K562 (cell line): ENCODE measurements around the gene GNAQ. TPM values are rescaled to one million over a fixed set of nuclear protein-coding genes. Genes with fewer than 3 reads are reported as not detected.

Source experiments
- CREM ChIP-seq: IDR thresholded peaks from 2 replicates; pipeline ENCODE4 v1.6.1; 2014; ENCODE audit warnings: antibody characterized with exemption, low read depth
- CXXC5 ChIP-seq: fragments of 250-450 bp; sonication (Bioruptor Pico); IDR thresholded peaks from 2 replicates; pipeline ENCODE4 v1.8.0; 2022; ENCODE audit warnings: inconsistent platforms, mild to moderate bottlenecking, moderate library complexity
- DEAF1 ChIP-seq: fragments of 450-650 bp; formaldehyde crosslinking; IDR thresholded peaks from 2 replicates; pipeline ENCODE4 v1.4.0; 2020; ENCODE audit warnings: mild to moderate bottlenecking, moderate library complexity
- RAD21 ChIP-seq, 2 experiments: fragments of 250-450 bp in 1 of 2; fragments of 450-650 bp in 1 of 2; sonication (Bioruptor Pico) in 1 of 2; formaldehyde crosslinking in 1 of 2; IDR thresholded peaks in 1 of 2; conservative IDR thresholded peaks in 1 of 2; 2 replicates each; pipeline versions ENCODE4 v1.4.0 to v1.8.0; 2020 to 2022; ENCODE audit warnings: mild to moderate bottlenecking in 2 of 2, moderate library complexity in 1 of 2
- SMC3 ChIP-seq: conservative IDR thresholded peaks from 2 replicates; pipeline ENCODE4 v1.6.1; 2011; ENCODE audit warnings: low read depth, low read length, improper control_type of control experiment; ENCODE audit not compliant: insufficient read depth
- polyA plus RNA-seq, 8 experiments: library from polyadenylated mRNA; depleted of rRNA in 4 of 8; stranded (reverse) in 5 of 8; unstranded in 3 of 8; fragments of >200 nt; fragmentation: Nextera tagmentation in 2 of 8; fragmentation: Illumina TruSeq in 1 of 8; extraction: Ambion mirVana in 2 of 8; extraction: Trizol in 1 of 8; gene quantifications; 2 replicates each; pipeline versions ENCODE4 v1.2.1 to v1.2.3, GENCODE V29; 2011 to 2014; ENCODE audit warnings: inconsistent platforms in 1 of 8, missing spikeins in 1 of 8
- total RNA-seq, 7 experiments: library from RNA; depleted of rRNA in 6 of 7; stranded (reverse); fragments of >200 nt in 6 of 7; fragmentation: Illumina TruSeq in 2 of 7; extraction: Trizol in 2 of 7; gene quantifications; 2 replicates each; pipeline versions ENCODE4 v1.2.1 to v1.2.3, GENCODE V29; 2011 to 2021; ENCODE audit warnings: low replicate concordance in 1 of 7
- TF ChIP-seq, protein P1 (sequence below): fragments of 450-650 bp; IDR thresholded peaks from 2 replicates; pipeline ENCODE4 v1.6.1; 2017; ENCODE audit warnings: antibody characterized with exemption, mild to moderate bottlenecking

Gene GNAQ
- total and polyA plus RNA-seq, 9 of the 15 experiments (the other 6 are each of a cell fraction or from before 2014, with no cell fraction given): 4.8 to 27.9 (median 17.5) TPM

DNA sequence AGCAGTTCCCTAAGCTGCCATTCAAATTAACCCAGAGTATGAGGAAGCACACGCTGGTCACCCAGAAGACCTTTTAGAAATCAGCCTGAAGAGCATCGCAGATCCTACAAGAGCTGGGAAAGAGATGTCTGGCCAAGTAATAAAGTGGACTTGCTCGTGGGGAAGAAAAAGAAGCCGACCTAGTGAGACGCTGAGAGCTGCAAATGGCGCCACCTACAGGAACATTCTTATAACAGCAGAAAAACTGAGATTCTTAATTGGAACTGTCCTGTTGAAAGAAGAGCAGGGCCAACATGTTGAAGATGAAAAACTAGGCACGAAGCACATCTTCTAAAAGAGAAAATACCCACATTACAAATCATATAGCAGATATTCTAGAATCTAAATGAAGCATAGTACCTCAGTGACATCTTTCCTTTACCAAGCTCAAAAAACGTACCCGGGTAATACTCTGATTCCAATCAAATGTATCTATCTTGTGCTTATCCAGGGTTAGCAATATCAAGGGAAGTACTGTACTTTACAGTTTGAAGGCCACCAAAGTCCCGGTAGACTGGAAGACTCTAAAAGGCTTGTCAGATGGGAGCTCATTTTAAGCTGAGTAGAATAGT is 3.9 kb upstream of the GNAQ start (continued):
- TF ChIP-seq CREM (0 out of 2 replicates have a peak, but pooled peaks have one; percentile 6), CXXC5 (CRISPR knock-in tag) (no peak), RAD21 (CRISPR knock-in tag; conservative IDR thresholded peaks at IDR 0.05 in 1 of 2, IDR thresholded peaks at IDR 0.05 in 1 of 2) (peak; percentile 73 to 83), DEAF1 (CRISPR knock-in tag) (0 out of 2 replicates have a peak, but pooled peaks have one; percentile 26), SMC3 (peak; percentile 37; the same call in 1 of the 2 replicates)
- TF ChIP-seq, protein P1, sequence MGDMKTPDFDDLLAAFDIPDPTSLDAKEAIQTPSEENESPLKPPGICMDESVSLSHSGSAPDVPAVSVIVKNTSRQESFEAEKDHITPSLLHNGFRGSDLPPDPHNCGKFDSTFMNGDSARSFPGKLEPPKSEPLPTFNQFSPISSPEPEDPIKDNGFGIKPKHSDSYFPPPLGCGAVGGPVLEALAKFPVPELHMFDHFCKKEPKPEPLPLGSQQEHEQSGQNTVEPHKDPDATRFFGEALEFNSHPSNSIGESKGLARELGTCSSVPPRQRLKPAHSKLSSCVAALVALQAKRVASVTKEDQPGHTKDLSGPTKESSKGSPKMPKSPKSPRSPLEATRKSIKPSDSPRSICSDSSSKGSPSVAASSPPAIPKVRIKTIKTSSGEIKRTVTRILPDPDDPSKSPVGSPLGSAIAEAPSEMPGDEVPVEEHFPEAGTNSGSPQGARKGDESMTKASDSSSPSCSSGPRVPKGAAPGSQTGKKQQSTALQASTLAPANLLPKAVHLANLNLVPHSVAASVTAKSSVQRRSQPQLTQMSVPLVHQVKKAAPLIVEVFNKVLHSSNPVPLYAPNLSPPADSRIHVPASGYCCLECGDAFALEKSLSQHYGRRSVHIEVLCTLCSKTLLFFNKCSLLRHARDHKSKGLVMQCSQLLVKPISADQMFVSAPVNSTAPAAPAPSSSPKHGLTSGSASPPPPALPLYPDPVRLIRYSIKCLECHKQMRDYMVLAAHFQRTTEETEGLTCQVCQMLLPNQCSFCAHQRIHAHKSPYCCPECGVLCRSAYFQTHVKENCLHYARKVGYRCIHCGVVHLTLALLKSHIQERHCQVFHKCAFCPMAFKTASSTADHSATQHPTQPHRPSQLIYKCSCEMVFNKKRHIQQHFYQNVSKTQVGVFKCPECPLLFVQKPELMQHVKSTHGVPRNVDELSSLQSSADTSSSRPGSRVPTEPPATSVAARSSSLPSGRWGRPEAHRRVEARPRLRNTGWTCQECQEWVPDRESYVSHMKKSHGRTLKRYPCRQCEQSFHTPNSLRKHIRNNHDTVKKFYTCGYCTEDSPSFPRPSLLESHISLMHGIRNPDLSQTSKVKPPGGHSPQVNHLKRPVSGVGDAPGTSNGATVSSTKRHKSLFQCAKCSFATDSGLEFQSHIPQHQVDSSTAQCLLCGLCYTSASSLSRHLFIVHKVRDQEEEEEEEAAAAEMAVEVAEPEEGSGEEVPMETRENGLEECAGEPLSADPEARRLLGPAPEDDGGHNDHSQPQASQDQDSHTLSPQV: 0 out of 2 replicates have a peak, but pooled peaks have one; percentile 26
